PC-3 (cell line): ENCODE measurements around the gene LIPG. TPM values are rescaled to one million over a fixed set of nuclear protein-coding genes. Genes with fewer than 3 reads are reported as not detected.

ENCODE experiments used
- ATAC-seq: fragments of 200-7000 bp; cut with Tn5 transposase; 2 replicates; pipeline ENCODE4 v1.9.1; 2020; ENCODE audit warnings: mild to moderate bottlenecking, moderate library complexity
- BruUV-seq: library from RNA; stranded (reverse); fragments of 400-500 nt; replicated peaks from 2 replicates; lab custom pipeline; 2021; lab: Mats Ljungman, UMichigan
- CTCF ChIA-PET: fragments of 300-600 bp; sonication (Branson Sonifier 250); formaldehyde crosslinking; loops from one replicate; lab custom pipeline; 2022; ENCODE audit warnings: antibody characterized with exemption; lab: Charles Lee
- POLR2A ChIA-PET: fragments of 300-600 bp; sonication (Branson Sonifier 250); formaldehyde crosslinking; loops from one replicate; lab custom pipeline; 2022; ENCODE audit warnings: antibody characterized with exemption; ENCODE audit not compliant: unreplicated experiment; lab: Charles Lee
- DNase-seq: peaks from one replicate; pipeline ENCODE4 v3.0.0-alpha.2; 2015
- H2AFZ ChIP-seq: fragments of 300-600 bp; sonication (generic); 2 replicates; pipeline ENCODE4 v1.6.0; 2016; ENCODE audit warnings: antibody characterized with exemption, low read length
- H3F3A ChIP-seq: fragments of 300-600 bp; sonication (generic); one replicate; pipeline ENCODE4 v1.6.0; 2017; ENCODE audit warnings: antibody characterized with exemption, low read length, control low read depth, mild to moderate bottlenecking; ENCODE audit not compliant: unreplicated experiment
- H3K27ac ChIP-seq: fragments of 300-600 bp; sonication (generic); 2 replicates; pipeline ENCODE4 v1.5.1; 2016; ENCODE audit warnings: mild to moderate bottlenecking, low read length
- H3K27me3 ChIP-seq: fragments of 300-600 bp; sonication (generic); 2 replicates; pipeline ENCODE4 v1.6.1; 2016; ENCODE audit warnings: low read length, mixed read lengths
- H3K36me3 ChIP-seq: fragments of 300-600 bp; sonication (generic); 2 replicates; pipeline ENCODE4 v1.6.1; 2016; ENCODE audit warnings: low read depth, mixed run types, low read length, mixed read lengths
- H3K4me1 ChIP-seq: fragments of 300-600 bp; sonication (generic); 2 replicates; pipeline ENCODE4 v1.5.1; 2016; ENCODE audit warnings: low read length; ENCODE audit not compliant: insufficient read depth
- H3K4me2 ChIP-seq: fragments of 300-600 bp; sonication (generic); 2 replicates; pipeline ENCODE4 v1.6.0; 2016; ENCODE audit warnings: low read length
- H3K4me3 ChIP-seq: fragments of 300-600 bp; sonication (generic); 2 replicates; pipeline ENCODE4 v1.5.1; 2016; ENCODE audit warnings: mild to moderate bottlenecking, low read length, mixed read lengths
- H3K79me2 ChIP-seq: fragments of 300-600 bp; sonication (generic); 2 replicates; pipeline ENCODE4 v1.6.1; 2017; ENCODE audit warnings: low read length, mixed read lengths
- H3K9ac ChIP-seq: fragments of 300-600 bp; sonication (generic); 2 replicates; pipeline ENCODE4 v1.6.0; 2016; ENCODE audit warnings: mild to moderate bottlenecking, low read length
- H3K9me2 ChIP-seq: fragments of 300-600 bp; sonication (generic); replicated peaks from 2 replicates; pipeline ENCODE4 v1.6.1; 2016; ENCODE audit warnings: mixed run types, low read length, mixed read lengths
- H3K9me3 ChIP-seq: fragments of 300-600 bp; sonication (generic); 2 replicates; pipeline ENCODE4 v1.6.1; 2016; ENCODE audit warnings: low read length, mixed read lengths
- H4K20me1 ChIP-seq: fragments of 300-600 bp; sonication (generic); 2 replicates; pipeline ENCODE4 v1.6.1; 2016; ENCODE audit warnings: low read length, mixed read lengths
- CTCF ChIP-seq: fragments of 300-600 bp; sonication (generic); conservative IDR thresholded peaks from 2 replicates; pipeline ENCODE4 v1.5.1; 2017; ENCODE audit warnings: antibody characterized with exemption, low read depth, mild to moderate bottlenecking, low read length
- EZH2 ChIP-seq: fragments of 300-600 bp; sonication (generic); IDR thresholded peaks from one replicate; pipeline ENCODE4 v1.6.1; 2017; ENCODE audit warnings: antibody characterized with exemption, mild to moderate bottlenecking, low read length; ENCODE audit not compliant: unreplicated experiment
- EZH2phosphoT487 ChIP-seq: fragments of 300-600 bp; sonication (generic); IDR thresholded peaks from 2 replicates; pipeline ENCODE4 v1.6.1; 2018; ENCODE audit warnings: mild to moderate bottlenecking, antibody characterized with exemption, low read length, borderline replicate concordance
- intact Hi-C: fragments of 100-400 bp; cut with micrococcal nuclease; formaldehyde crosslinking; loops from 2 replicates; pipeline ENCODE4 v1.9.0; 2023
- total RNA-seq: library from RNA; depleted of rRNA; stranded (reverse); fragments of >200 nt; gene quantifications from 2 replicates; pipeline ENCODE4 v1.2.3, GENCODE V29; 2014

LIPG gene
- total RNA-seq, 1 experiment from 2014 or later = 14.8 TPM

GRCh38 chr18:49524951-49525350, 36.9 kb upstream of the LIPG start:
- BruUV-seq = no TSS peak
- CTCF ChIA-PET = no interaction called here
- H3F3A ChIP-seq = no peaks in the 10 kb centered on the region

GRCh38 chr18:49525981-49526380, 35.9 kb upstream of the LIPG start:
- H3K79me2 ChIP-seq = no peaks in the 10 kb centered on the region
- H3K9me2 ChIP-seq = no peaks in the 10 kb centered on the region
- no peak overlapping the region for H3K4me3 ChIP-seq
- no peak overlapping the region for H3K27ac ChIP-seq
- H3K36me3 ChIP-seq = no peaks in the 10 kb centered on the region
- DNase-seq (no peak), ATAC-seq (no peak)
- no TSS peak for BruUV-seq
- no peaks in the 10 kb centered on the region for H3K9me3 ChIP-seq
- H3K9ac ChIP-seq = no peak overlapping the region
- H3K27me3 ChIP-seq = no peaks in the 10 kb centered on the region
- intact Hi-C loops = no loop called here
- H3K4me2 ChIP-seq = no peak overlapping the region
- H4K20me1 ChIP-seq = no peaks in the 10 kb centered on the region
- H3K4me1 ChIP-seq = peaks cover 3% of the 10 kb centered on the region; the same call in 1 of the 2 replicates
- H3F3A ChIP-seq = no peaks in the 10 kb centered on the region
- H2AFZ ChIP-seq = no peak overlapping the region
- ChIA-PET CTCF (no interaction called here), POLR2A (no interaction called here)
- TF ChIP-seq EZH2phosphoT487 = no peak
- TF ChIP-seq EZH2 = no peak
- no peak for TF ChIP-seq CTCF

More at GRCh38 chr18:49524951-49525350, 36.9 kb upstream of the LIPG start:
- TF ChIP-seq EZH2phosphoT487 = no peak
- TF ChIP-seq CTCF = no peak
- TF ChIP-seq EZH2 = no peak
- peaks cover 3% of the 10 kb centered on the region; the same call in 1 of the 2 replicates for H3K4me1 ChIP-seq
- no peak overlapping the region for H3K4me2 ChIP-seq
- ATAC-seq (no peak), DNase-seq (no peak)
- POLR2A ChIA-PET = no interaction called here
- H3K9me2 ChIP-seq = no peaks in the 10 kb centered on the region
- no peak overlapping the region for H3K9ac ChIP-seq
- H4K20me1 ChIP-seq = no peaks in the 10 kb centered on the region
- no peaks in the 10 kb centered on the region for H3K9me3 ChIP-seq
- H3K4me3 ChIP-seq = no peak overlapping the region
- no peaks in the 10 kb centered on the region for H3K36me3 ChIP-seq
- H3K79me2 ChIP-seq = no peaks in the 10 kb centered on the region
- H3K27ac ChIP-seq = no peak overlapping the region
- H3K27me3 ChIP-seq = no peaks in the 10 kb centered on the region
- no peak overlapping the region for H2AFZ ChIP-seq
- intact Hi-C loops = no loop called here

DNA sequence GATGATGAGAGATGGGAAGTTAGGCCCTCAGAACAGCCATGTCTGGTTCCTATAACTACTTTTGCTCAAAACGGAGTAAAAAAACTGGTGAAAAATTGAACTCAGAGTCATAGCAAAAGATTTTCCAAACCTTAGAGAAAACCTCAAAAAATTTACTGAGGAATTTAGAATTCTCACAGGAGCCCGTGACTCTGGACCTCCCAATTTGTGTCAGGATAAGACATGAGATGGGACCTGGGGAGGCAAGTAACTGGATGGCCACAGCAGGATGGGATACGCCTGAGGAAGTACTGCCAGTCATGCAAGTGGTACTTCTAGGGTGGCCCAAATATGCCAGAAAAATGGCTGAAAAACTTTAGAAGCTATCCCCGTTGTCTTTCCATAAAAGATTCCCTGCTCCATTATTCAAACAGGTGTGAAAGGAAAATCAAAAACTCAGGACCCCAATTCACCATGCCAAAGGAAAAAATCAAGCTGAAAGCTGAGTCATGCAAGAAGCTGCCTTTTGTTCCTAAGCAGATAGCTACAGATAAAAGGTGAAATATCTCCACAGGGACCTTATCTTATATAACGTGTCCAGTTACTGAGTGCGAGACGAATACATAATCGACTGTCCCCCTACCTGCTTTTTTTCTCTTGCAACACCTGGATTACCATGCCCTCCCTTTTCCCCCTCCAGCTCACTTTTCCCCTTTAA, 34.1 kb upstream of the LIPG start:
- H3K9me3 ChIP-seq = no peaks in the 10 kb centered on the region
- H3K27ac ChIP-seq = no peak overlapping the region
- no peaks in the 10 kb centered on the region for H3K27me3 ChIP-seq
- no peaks in the 10 kb centered on the region for H3F3A ChIP-seq
- H3K79me2 ChIP-seq = no peaks in the 10 kb centered on the region
- POLR2A ChIA-PET = no interaction called here
- H4K20me1 ChIP-seq = no peaks in the 10 kb centered on the region
- no peak for ATAC-seq
- no peak overlapping the region for H3K9ac ChIP-seq
- no peak for DNase-seq
- H3K4me3 ChIP-seq = no peak overlapping the region
- no peaks in the 10 kb centered on the region for H3K9me2 ChIP-seq
- intact Hi-C loops = no loop called here
- H3K36me3 ChIP-seq = no peaks in the 10 kb centered on the region
- TF ChIP-seq EZH2phosphoT487 (no peak), EZH2 (no peak), CTCF (no peak)
- no TSS peak for BruUV-seq
- H3K4me2 ChIP-seq = no peak overlapping the region
- CTCF ChIA-PET = interaction anchor here (0.7 kb wide), 1 partner anchor 691 kb away, joined by 4 read pairs; no protein-coding TSS in a partner anchor
- H3K4me1 ChIP-seq = no peaks in the 10 kb centered on the region
- H2AFZ ChIP-seq = no peak overlapping the region
